Left ventricle myocardium inferior (tissue), 1 donor: ENCODE measurements around the gene TMEM117. TPM values are rescaled to one million over a fixed set of nuclear protein-coding genes. Genes with fewer than 3 reads are reported as not detected.

Experiments used
- DNase-seq: peaks from one replicate; pipeline ENCODE4 v3.0.0-alpha.2; 2020
- H3K27ac ChIP-seq: fragments of 200-600 bp; replicated peaks from 2 replicates; pipeline ENCODE4 v1.8.0; 2021
- H3K27me3 ChIP-seq: fragments of 200-600 bp; 2 replicates; pipeline ENCODE4 v1.8.0; 2021; ENCODE audit warnings: low read depth
- H3K36me3 ChIP-seq: fragments of 200-600 bp; 2 replicates; pipeline ENCODE4 v1.8.0; 2021
- H3K4me1 ChIP-seq: fragments of 200-600 bp; 2 replicates; pipeline ENCODE4 v1.8.0; 2021
- H3K4me3 ChIP-seq: fragments of 200-600 bp; 2 replicates; pipeline ENCODE4 v1.8.0; 2021; ENCODE audit warnings: mild to moderate bottlenecking, moderate library complexity
- H3K9me3 ChIP-seq: fragments of 200-600 bp; replicated peaks from 2 replicates; pipeline ENCODE4 v1.8.0; 2021
- CTCF ChIP-seq: fragments of 200-600 bp; IDR thresholded peaks from 2 replicates; pipeline ENCODE4 v1.8.0; 2021; ENCODE audit warnings: antibody characterized with exemption, mild to moderate bottlenecking, borderline replicate concordance
- intact Hi-C: fragments of 100-400 bp; cut with micrococcal nuclease; formaldehyde crosslinking; loops from one replicate; pipeline ENCODE4 v1.11.0; 2022
- total RNA-seq: library from RNA; stranded (reverse); fragmentation: NEBNext Ultra II Directional; extraction: Animal tissue kit (Norgen Biotek cat#: 25700); gene quantifications from one replicate; pipeline ENCODE4 v1.2.1, GENCODE V29; 2021
- donor health status: DM: no; HTN: yes; CAD: no; lungs with severe emphysema.

TMEM117 gene
- total RNA-seq, 1 donor from 2014 or later = 6.7 TPM

GRCh38 chr12:44114906-44115305 lies 279.0 kb downstream of the TMEM117 start:
- Histone ChIP-seq H3K4me1 (peaks cover 3% of the 10 kb centered on the region), H3K27me3 (no peaks in the 10 kb centered on the region), H3K36me3 (no peaks in the 10 kb centered on the region), H3K4me3 (no peak overlapping the region), H3K9me3 (no peaks in the 10 kb centered on the region), H3K27ac (no peak overlapping the region)
- no peak for TF ChIP-seq CTCF
- intact Hi-C loops = no loop called here
- DNase-seq = no peak

- Histone ChIP-seq H3K27ac (no peak overlapping the region), H3K4me3 (no peak overlapping the region), H3K36me3 (no peaks in the 10 kb centered on the region), H3K27me3 (no peaks in the 10 kb centered on the region), H3K9me3 (no peaks in the 10 kb centered on the region), H3K4me1 (peaks cover 3% of the 10 kb centered on the region)
- TF ChIP-seq CTCF = no peak
- intact Hi-C loops = no loop called here
- no peak for DNase-seq
Observed at GRCh38 chr12:44117337-44117736, 281.5 kb downstream of the TMEM117 start.

GRCh38 chr12:44118946-44119345 lies 283.1 kb downstream of the TMEM117 start:
- Histone ChIP-seq H3K4me3 (no peak overlapping the region), H3K27ac (no peak overlapping the region), H3K36me3 (no peaks in the 10 kb centered on the region), H3K4me1 (peaks cover 3% of the 10 kb centered on the region), H3K27me3 (no peaks in the 10 kb centered on the region), H3K9me3 (peaks cover 12% of the 10 kb centered on the region)
- intact Hi-C loops = no loop called here
- no peak for TF ChIP-seq CTCF
- DNase-seq = no peak

GRCh38 chr12:44126806-44127205 lies 290.9 kb downstream of the TMEM117 start:
- no peak for DNase-seq
- intact Hi-C loops = no loop called here
- Histone ChIP-seq H3K9me3 (peaks cover 12% of the 10 kb centered on the region), H3K36me3 (no peaks in the 10 kb centered on the region), H3K27ac (no peak overlapping the region), H3K4me3 (no peak overlapping the region), H3K27me3 (no peaks in the 10 kb centered on the region), H3K4me1 (peaks cover 36% of the 10 kb centered on the region)
- no peak for TF ChIP-seq CTCF

GRCh38 chr12:44127966-44128710 lies 292.3 kb downstream of the TMEM117 start:
- TF ChIP-seq CTCF = no peak
- no peaks in the 10 kb centered on the region for H3K27me3 ChIP-seq

More at GRCh38 chr12:44127966-44128710, 292.3 kb downstream of the TMEM117 start:
- Histone ChIP-seq H3K36me3 (no peaks in the 10 kb centered on the region), H3K4me3 (no peak overlapping the region), H3K9me3 (peaks cover 8% of the 10 kb centered on the region), H3K4me1 (peaks cover 36% of the 10 kb centered on the region), H3K27ac (no peak overlapping the region)
- DNase-seq = no peak
- intact Hi-C loops = no loop called here
